ENCODE results near the gene ENKD1. TPM values are rescaled to one million over a fixed set of nuclear protein-coding genes. Genes with fewer than 3 reads are reported as not detected.
A peak's percentile ranks its signal among the peaks of the same experiment; 100 is the strongest.

Gene ENKD1
- total and polyA plus RNA-seq, 2 of the 13 experiments (the other 11 are each of a cell fraction or from before 2014, with no cell fraction given), result 10.8 to 20.8 TPM

GRCh38 chr16:67667817-67668494 lies 1.4 kb upstream of the ENKD1 start (continued):
- no peak; the same call in 1 of the 2 replicates for TF ChIP-seq ATF6 (CRISPR knock-in tag; conservative IDR thresholded peaks at IDR 0.05)
- TF ChIP-seq YEATS2 (CRISPR knock-in tag; IDR thresholded peaks at IDR 0.05; ENCODE audit: borderline replicate concordance), result peak; percentile 49; the same call in 1 of the 2 replicates
- no peak for TF ChIP-seq SOX13 (IDR thresholded peaks at IDR 0.05)
- peak in 1 of 2 experiments; percentile 31; a peak in 1 of 4 replicates for TF ChIP-seq SOX13 (CRISPR knock-in tag; conservative IDR thresholded peaks at IDR 0.05 in 1 of 2, IDR thresholded peaks at IDR 0.05 in 1 of 2)
- TF ChIP-seq ZNF841 (CRISPR knock-in tag; IDR thresholded peaks at IDR 0.05; ENCODE audit: borderline replicate concordance), result no peak
- peak; percentile 60; the same call in 1 of the 2 replicates for TF ChIP-seq ZNF512B (CRISPR knock-in tag; IDR thresholded peaks at IDR 0.05; ENCODE audit: borderline replicate concordance)
- TF ChIP-seq ZNF513 (CRISPR knock-in tag; conservative IDR thresholded peaks at IDR 0.05), result 0 out of 2 replicates have a peak, but pooled peaks have one; percentile 75
- peak; percentile 87 for TF ChIP-seq SALL1 (CRISPR knock-in tag; IDR thresholded peaks at IDR 0.05)
- TF ChIP-seq ZNF775 (CRISPR knock-in tag; IDR thresholded peaks at IDR 0.05; ENCODE audit: borderline replicate concordance), result no peak
- TF ChIP-seq IRF2 (CRISPR knock-in tag; IDR thresholded peaks at IDR 0.05), result peak; percentile 90
- TF ChIP-seq RORA (CRISPR knock-in tag; IDR thresholded peaks at IDR 0.05), result no peak
- no peak for TF ChIP-seq ZNF296 (CRISPR knock-in tag; conservative IDR thresholded peaks at IDR 0.05)
- TF ChIP-seq DBP (CRISPR knock-in tag; IDR thresholded peaks at IDR 0.05; ENCODE audit: not compliant biosample characterization), result no peak
- TF ChIP-seq FOXP4 (CRISPR knock-in tag; IDR thresholded peaks at IDR 0.05), result peak; percentile 57; the same call in 1 of the 2 replicates
- TF ChIP-seq WIZ (CRISPR knock-in tag; IDR thresholded peaks at IDR 0.05), result no peak
- no peak for TF ChIP-seq ZNF260 (CRISPR knock-in tag; IDR thresholded peaks at IDR 0.05; ENCODE audit: borderline replicate concordance, low read depth)
- no peak; the same call in 1 of the 2 replicates for TF ChIP-seq POLR2AphosphoS5 (IDR thresholded peaks at IDR 0.05; ENCODE audit: low read depth, low read length)
- TF ChIP-seq HNRNPL (IDR thresholded peaks at IDR 0.05; ENCODE audit: low read depth, low read length), result peak; percentile 97

All from HepG2 (cell line).